EH (cell line): ENCODE results near the gene ALX4.
A peak's percentile ranks its signal among the peaks of the same experiment; 100 is the strongest.

Experiments
- DNase-seq: peaks from one replicate; pipeline ENCODE4 v3.0.0-alpha.2; 2015; ENCODE audit warnings: low read depth

Gene ALX4

GRCh38 chr11:44244639-44245310 lies 65.2 kb downstream of the ALX4 start:
- peak; percentile 65 for DNase-seq

DNA sequence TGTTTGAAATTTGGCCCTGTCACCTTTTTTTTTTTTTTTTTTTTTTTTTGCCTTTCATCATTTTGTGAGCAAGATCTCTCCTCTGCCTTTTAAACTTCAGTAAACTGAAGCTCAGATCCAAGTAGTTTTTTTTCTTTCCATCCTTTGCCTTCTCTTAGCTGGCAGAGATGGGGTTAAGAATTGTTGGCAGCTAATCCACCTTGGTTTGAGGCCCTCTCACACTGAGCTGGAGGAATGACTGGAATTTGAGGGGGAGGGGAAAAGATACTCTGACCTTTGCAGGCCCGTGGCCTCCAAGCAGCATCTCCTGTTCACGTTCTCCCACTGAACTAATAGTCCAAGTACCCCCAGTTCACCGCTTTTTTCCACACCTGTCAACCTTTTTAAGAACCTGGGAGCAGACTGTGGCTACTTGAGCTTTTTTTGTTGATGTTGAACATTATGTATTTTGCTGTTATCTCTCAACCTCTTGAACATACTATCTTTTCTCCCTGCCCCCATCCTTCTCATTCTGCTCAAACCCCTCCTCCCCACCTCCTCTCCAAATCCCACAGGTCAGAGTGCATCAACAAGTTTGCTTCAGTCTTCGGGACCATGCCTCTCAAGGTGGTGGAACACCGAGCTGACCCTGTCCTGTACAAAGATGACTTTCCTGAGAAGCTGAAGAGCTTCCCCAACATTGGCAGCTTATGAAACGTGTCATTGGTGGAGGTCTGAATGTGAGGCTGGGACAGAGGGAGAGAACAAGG lies 66.2 kb downstream of the ALX4 start:
- peak; percentile 82 for DNase-seq

- no peak for DNase-seq
These were observed 66.9 kb downstream of the ALX4 start for GRCh38 chr11:44243086-44243485.

GRCh38 chr11:44241851-44242250 lies 68.1 kb downstream of the ALX4 start:
- no peak for DNase-seq

GRCh38 chr11:44237156-44237555 lies 72.8 kb downstream of the ALX4 start:
- no peak for DNase-seq

DNA sequence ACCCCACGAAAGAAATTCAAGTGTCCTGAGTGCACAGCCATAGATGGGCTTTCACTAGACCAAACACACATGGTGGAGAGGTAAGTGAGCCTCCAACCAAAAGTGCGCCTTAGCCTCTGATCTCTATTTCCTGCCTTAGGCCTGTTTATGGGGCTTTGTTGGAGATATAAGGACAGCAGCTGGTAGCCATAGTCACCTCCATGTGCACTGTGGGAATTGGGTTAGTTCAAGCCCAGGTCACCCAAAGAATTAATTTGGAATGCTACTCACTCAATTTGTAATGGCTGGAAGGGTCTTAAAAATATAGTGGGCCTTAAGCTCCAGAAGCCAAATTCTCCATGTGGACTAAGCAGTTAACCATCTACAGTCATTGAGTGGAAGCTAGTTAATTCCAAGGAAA lies 73.6 kb downstream of the ALX4 start:
- no peak for DNase-seq

DNA sequence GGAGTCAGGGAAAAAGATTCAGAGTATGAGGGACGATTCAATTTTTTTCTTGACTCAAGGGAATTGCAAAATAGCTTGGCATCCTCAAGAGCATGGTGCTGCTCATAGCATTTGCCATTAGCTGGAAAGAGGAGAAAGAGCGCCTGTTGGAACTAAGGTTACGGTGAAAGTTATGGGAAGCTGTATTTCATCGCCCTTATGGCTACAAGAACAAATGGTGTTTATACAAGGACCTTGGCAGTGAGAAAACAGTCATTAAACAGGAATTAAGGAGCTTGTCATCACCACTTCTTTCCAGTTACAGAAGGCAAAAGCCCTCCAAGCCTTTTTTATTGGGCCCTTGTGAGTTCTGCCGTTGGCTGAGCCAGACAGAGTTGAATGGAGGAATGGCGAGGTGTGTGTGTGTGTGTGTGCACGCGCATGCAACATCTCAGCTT lies 74.2 kb downstream of the ALX4 start:
- DNase-seq = no peak

DNA sequence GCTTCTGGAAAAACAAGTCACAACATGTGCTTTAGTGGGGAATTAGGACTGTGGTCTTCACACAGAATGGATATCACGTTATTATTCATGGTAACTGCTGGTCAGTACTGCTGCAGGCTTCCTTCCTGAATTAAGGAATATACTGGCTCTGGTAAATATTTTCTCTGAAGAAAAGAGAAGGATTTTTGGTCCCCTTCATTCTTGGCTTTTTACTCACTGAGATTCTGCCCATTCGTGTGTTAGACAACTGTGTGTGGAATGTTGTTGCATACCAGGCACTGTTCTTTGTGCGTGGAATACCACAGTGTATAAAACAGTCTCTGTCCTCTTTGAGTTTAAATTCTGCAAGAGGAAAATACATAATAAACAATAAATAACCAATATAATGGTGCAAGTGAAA lies 80.3 kb downstream of the ALX4 start:
- DNase-seq = peak; percentile 79

- no peak for DNase-seq
These were observed 80.8 kb downstream of the ALX4 start for GRCh38 chr11:44229098-44229497.

- no peak for DNase-seq
These were observed 81.6 kb downstream of the ALX4 start for GRCh38 chr11:44228379-44228778.

GRCh38 chr11:44226945-44227344 lies 83.0 kb downstream of the ALX4 start:
- no peak for DNase-seq

GRCh38 chr11:44226490-44226889 lies 83.4 kb downstream of the ALX4 start:
- no peak for DNase-seq

DNA sequence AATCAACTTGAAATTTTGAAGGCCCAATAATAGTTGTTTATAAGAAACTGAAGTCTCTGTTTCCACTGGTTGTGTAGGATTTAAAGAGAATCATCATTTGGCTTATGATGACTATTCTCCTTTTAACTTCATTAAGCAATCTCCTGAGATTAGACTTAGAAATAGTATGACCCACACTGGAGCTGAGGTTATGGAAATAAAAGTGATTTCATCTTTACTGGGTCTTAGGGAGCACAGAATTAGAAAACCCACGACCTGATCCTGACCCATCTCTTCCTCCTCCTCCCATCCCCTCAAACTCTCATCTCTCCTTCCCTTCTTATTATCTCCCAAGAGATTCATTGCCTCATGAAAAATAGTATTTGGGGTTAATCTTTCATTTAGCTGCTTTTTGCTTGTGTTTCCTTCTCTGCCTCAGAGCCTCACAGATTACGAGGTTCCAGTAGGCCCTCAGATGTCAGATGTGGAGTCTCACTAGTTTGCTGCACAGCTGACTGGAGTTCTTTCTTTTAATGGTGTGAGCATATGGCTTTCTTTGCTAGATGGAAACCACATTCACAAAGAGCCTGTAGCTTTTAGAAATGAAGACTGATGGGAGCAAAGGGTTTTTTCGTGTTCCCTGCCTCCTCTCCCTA lies 85.0 kb downstream of the ALX4 start:
- no peak for DNase-seq

DNA sequence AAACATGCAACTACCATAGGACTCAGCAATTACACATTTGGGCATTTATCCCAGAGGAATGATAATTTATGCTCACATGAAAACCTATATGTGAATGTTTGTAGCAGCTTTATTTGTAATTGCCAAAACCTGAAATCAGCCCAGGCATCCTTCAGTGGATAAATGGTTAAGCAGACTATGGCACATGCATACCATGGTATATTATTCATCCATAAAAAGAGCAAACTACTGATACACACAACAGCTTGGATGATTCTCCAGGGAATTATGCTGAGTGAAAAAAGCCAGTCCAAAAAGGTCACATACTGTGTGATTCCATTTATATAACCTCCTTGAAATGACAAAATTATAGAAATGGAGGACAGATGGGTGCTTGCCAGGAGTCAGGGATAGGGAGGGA lies 86.7 kb downstream of the ALX4 start:
- peak; percentile 85 for DNase-seq

GRCh38 chr11:44221992-44222391 lies 87.9 kb downstream of the ALX4 start:
- DNase-seq = no peak

- DNase-seq = peak; percentile 21
These were observed 88.5 kb downstream of the ALX4 start for GRCh38 chr11:44221456-44221855.

DNA sequence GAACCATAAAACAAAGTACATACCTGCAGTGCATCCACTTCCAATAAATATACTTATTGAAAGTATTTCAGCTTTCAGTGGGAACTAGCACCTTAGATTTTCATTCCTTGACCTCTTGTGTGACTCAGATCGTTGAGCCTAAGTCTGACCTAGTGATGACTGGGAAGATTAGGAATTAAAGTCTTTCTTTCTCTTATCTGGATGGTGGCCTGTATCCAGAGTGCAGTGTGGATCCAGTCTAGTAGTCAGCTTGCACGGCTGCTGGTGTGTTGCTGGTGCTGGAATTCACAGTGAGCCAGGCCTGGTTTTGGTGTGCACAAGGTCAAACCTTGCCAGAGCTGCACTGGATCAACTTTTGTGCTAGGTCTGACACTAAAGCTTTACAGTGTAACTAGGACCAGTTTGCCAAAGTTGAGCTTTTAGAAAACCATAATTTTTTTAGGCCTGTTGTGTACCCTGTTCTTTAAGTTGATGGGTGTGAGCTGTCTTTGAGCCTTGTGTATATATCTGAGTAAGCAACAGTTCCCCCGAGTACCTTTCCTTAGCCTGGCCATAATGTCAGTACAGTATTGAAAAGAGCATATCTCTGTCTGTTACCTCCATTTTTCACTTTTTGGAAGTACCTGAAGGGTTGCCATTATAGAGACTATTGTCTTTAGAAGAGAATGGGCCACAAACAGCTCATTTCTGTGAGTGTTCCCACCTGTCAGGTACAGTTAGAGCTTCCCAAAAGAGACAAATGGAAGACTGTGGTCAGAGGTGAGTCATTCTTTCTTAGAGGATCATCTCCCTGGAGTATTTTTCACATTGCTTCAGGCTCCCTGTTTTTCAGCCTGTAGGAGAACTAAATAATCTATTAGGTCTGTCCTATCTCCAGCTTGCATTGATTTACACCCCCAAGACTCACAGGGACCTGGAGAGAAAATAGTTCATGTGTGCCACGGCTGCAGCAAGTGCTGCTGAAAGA lies 89.8 kb downstream of the ALX4 start:
- peak; percentile 26 for DNase-seq

GRCh38 chr11:44217432-44217831 lies 92.5 kb downstream of the ALX4 start:
- no peak for DNase-seq

GRCh38 chr11:44213148-44213547 lies 96.8 kb downstream of the ALX4 start:
- DNase-seq = no peak

GRCh38 chr11:44212128-44212527 lies 97.8 kb downstream of the ALX4 start:
- no peak for DNase-seq
